Progenitor cell of endocrine pancreas (in vitro differentiated cells): Measurements from ENCODE around the gene PIK3R5. TPM values are rescaled to one million over a fixed set of nuclear protein-coding genes. Genes with fewer than 3 reads are reported as not detected.

ENCODE experiments used
- DNase-seq: peaks from one replicate; pipeline ENCODE4 v3.0.0; 2021; ENCODE audit warnings: low spot score; ENCODE audit not compliant: unreplicated experiment
- H3K27ac Mint-ChIP-seq: 2 replicates; pipeline ENCODE4 v1.8.0; 2021; ENCODE audit warnings: mild to moderate bottlenecking, moderate library complexity, mixed read lengths
- H3K27me3 Mint-ChIP-seq: 2 replicates; pipeline ENCODE4 v1.8.0; 2021; ENCODE audit warnings: mixed read lengths
- H3K36me3 Mint-ChIP-seq: 2 replicates; pipeline ENCODE4 v1.8.0; 2022; ENCODE audit warnings: mixed read lengths; ENCODE audit not compliant: insufficient read depth
- H3K4me1 Mint-ChIP-seq: 2 replicates; pipeline ENCODE4 v1.8.0; 2021; ENCODE audit warnings: low read depth, mixed read lengths
- H3K4me3 Mint-ChIP-seq: 2 replicates; pipeline ENCODE4 v1.8.0; 2021; ENCODE audit warnings: low read depth, mild to moderate bottlenecking, moderate library complexity, mixed read lengths
- H3K9me3 Mint-ChIP-seq: 2 replicates; pipeline ENCODE4 v1.8.0; 2021; ENCODE audit warnings: low read depth, mixed read lengths
- CTCF ChIP-seq: fragments of 200-600 bp; sonication (generic); IDR thresholded peaks from one replicate; pipeline ENCODE4 v1.5.0; 2021; ENCODE audit warnings: antibody characterized with exemption, mild to moderate bottlenecking; ENCODE audit not compliant: unreplicated experiment
- total RNA-seq: library from RNA; stranded (reverse); gene quantifications from 2 replicates; pipeline ENCODE4 v1.2.1, GENCODE V29; 2021

PIK3R5 gene
- total RNA-seq, 1 donor from 2014 or later, result 0.50 TPM

GRCh38 chr17:8979715-8980114 is 14.2 kb upstream of the PIK3R5 start:
- peaks cover 12% of the 10 kb centered on the region for H3K27me3 Mint-ChIP-seq
- H3K4me3 Mint-ChIP-seq, result no peak overlapping the region
- no peaks in the 10 kb centered on the region for H3K4me1 Mint-ChIP-seq
- no peak for TF ChIP-seq CTCF
- DNase-seq, result no peak
- no peaks in the 10 kb centered on the region for H3K9me3 Mint-ChIP-seq
- no peak overlapping the region for H3K27ac Mint-ChIP-seq
- no peaks in the 10 kb centered on the region for H3K36me3 Mint-ChIP-seq

- Mint-ChIP-seq H3K4me3 (no peak overlapping the region), H3K27ac (no peak overlapping the region), H3K9me3 (peaks cover 7% of the 10 kb centered on the region), H3K27me3 (peaks cover 7% of the 10 kb centered on the region), H3K4me1 (no peaks in the 10 kb centered on the region), H3K36me3 (no peaks in the 10 kb centered on the region)
- TF ChIP-seq CTCF, result no peak
- no peak for DNase-seq
Measured at GRCh38 chr17:8976638-8977037, 11.1 kb upstream of the PIK3R5 start.

- H3K4me3 Mint-ChIP-seq, result no peak overlapping the region
- H3K4me1 Mint-ChIP-seq, result no peaks in the 10 kb centered on the region
- H3K36me3 Mint-ChIP-seq, result no peaks in the 10 kb centered on the region
- peaks cover 12% of the 10 kb centered on the region for H3K27me3 Mint-ChIP-seq
- H3K9me3 Mint-ChIP-seq, result peaks cover 15% of the 10 kb centered on the region
- no peak overlapping the region for H3K27ac Mint-ChIP-seq
- DNase-seq, result no peak
- TF ChIP-seq CTCF, result no peak
Measured at GRCh38 chr17:8975091-8975725, 9.7 kb upstream of the PIK3R5 start.

GRCh38 chr17:8969901-8970300 is 4.4 kb upstream of the PIK3R5 start:
- H3K27ac Mint-ChIP-seq, result no peak overlapping the region
- peaks cover 23% of the 10 kb centered on the region for H3K9me3 Mint-ChIP-seq
- TF ChIP-seq CTCF, result no peak
- no peak overlapping the region for H3K4me3 Mint-ChIP-seq
- peaks cover 35% of the 10 kb centered on the region for H3K27me3 Mint-ChIP-seq
- DNase-seq, result no peak
- H3K4me1 Mint-ChIP-seq, result no peaks in the 10 kb centered on the region
- H3K36me3 Mint-ChIP-seq, result peaks cover 2% of the 10 kb centered on the region

GRCh38 chr17:8968503-8968902 is 3.0 kb upstream of the PIK3R5 start:
- Mint-ChIP-seq H3K27me3 (peaks cover 47% of the 10 kb centered on the region), H3K4me3 (no peak overlapping the region), H3K27ac (no peak overlapping the region), H3K4me1 (no peaks in the 10 kb centered on the region), H3K36me3 (peaks cover 2% of the 10 kb centered on the region), H3K9me3 (peaks cover 23% of the 10 kb centered on the region)
- DNase-seq, result no peak
- no peak for TF ChIP-seq CTCF
